Central memory CD4-positive, alpha-beta T cell (primary cell): ENCODE results near the gene ZFP1.

Source experiments
- DNase-seq: peaks from one replicate; pipeline ENCODE4 v3.0.0; 2022
- total RNA-seq, 3 experiments: gene quantifications; one replicate each; lab custom pipeline; 2026; lab: John Stamatoyannopoulos, UW

Gene ZFP1
- 8.5 to 28.3 (median 23.2) reads per million in 3 experiments for total RNA-seq

GRCh38 chr16:75148311-75149195 is at the start of gene ZFP1:
TSS of gene ZFP1 (plus strand) at chr16:75148524. CDS start at chr16:75152952, 4,428 bp downstream.
- peak; percentile 92 for DNase-seq

- no peak for DNase-seq
Observed at GRCh38 chr16:75099075-75099667, 49.2 kb upstream of the ZFP1 start.

- peak; percentile 37 for DNase-seq
Observed at GRCh38 chr16:75099738-75100602, 48.4 kb upstream of the ZFP1 start.

- no peak for DNase-seq
Observed at GRCh38 chr16:75100603-75100990, 47.7 kb upstream of the ZFP1 start.

GRCh38 chr16:75101635-75102034 is 46.7 kb upstream of the ZFP1 start:
- DNase-seq: no peak

GRCh38 chr16:75102595-75102994 is 45.7 kb upstream of the ZFP1 start:
- no peak for DNase-seq

- DNase-seq: no peak
Observed at GRCh38 chr16:75103994-75104393, 44.3 kb upstream of the ZFP1 start.

- DNase-seq: no peak
Observed at GRCh38 chr16:75104836-75105235, 43.5 kb upstream of the ZFP1 start.

- no peak for DNase-seq
Observed at GRCh38 chr16:75105306-75106061, 42.8 kb upstream of the ZFP1 start.

GRCh38 chr16:75106351-75107274 is 41.7 kb upstream of the ZFP1 start:
- no peak for DNase-seq

- no peak for DNase-seq
Observed at GRCh38 chr16:75107505-75107904, 40.8 kb upstream of the ZFP1 start.

GRCh38 chr16:75108792-75109731 is 39.3 kb upstream of the ZFP1 start:
- DNase-seq: peak; percentile 65

GRCh38 chr16:75109732-75110243 is 38.5 kb upstream of the ZFP1 start:
- DNase-seq: no peak

GRCh38 chr16:75110637-75111513 is 37.4 kb upstream of the ZFP1 start:
- peak; percentile 78 for DNase-seq

- DNase-seq: no peak
Observed at GRCh38 chr16:75111514-75111940, 36.8 kb upstream of the ZFP1 start.

- no peak for DNase-seq
Observed at GRCh38 chr16:75111961-75112733, 36.2 kb upstream of the ZFP1 start.

GRCh38 chr16:75112734-75113491 is 35.4 kb upstream of the ZFP1 start:
- no peak for DNase-seq
